ENCODE measurements around the gene C5orf46. TPM values are rescaled to one million over a fixed set of nuclear protein-coding genes. Genes with fewer than 3 reads are reported as not detected.

Gene C5orf46
- not detected for total RNA-seq
- polyA plus RNA-seq = not detected

DNA sequence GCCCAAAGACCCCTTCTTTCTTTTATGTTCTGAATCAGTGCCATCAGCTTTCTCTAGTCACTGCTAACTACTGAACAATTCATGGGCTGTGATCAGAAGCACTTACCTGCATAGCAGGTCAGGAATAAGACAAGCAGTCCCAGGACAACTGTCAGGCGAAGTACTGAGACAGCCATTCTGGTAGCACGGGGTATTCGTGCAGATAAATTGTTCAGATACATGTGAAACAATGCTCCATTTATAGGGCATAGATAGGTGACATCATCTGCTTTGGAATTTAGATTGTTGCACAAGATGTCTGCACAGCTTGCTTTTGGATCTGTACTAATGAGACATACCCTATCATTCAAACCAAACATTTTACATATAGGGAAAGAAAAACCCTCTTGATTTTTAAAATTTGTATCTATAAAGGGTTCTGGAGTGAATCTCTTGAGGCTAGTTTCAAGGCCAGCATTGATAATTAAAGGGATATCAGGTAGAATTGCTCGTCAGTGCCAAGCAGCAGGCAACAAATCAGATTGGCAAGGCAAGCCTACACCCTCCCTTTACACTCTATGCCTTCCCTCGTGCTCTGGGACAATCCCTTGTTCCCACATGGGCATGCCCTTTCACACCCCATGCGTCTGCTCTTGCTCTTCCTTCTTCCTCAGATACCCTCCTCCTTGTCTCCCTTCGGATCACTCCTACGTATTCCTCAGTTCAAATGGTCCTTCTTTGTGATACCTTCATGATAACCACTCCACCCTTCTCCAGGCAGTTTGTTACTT, at the start of gene C5orf46:
Gene C5orf46, minus strand, starts transcription at position 213 of the 770 bp plus-strand sequence. Its CDS starts 37 bp downstream, at position 176.
- DNase-seq (ENCODE audit: low spot score) = no peak
- Histone ChIP-seq H3K27me3 (ENCODE audit: control insufficient read depth in 4 of 4, insufficient read depth in 4 of 4, low read length in 3 of 4) (no peaks in the 10 kb centered on the region), H3K4me1 (ENCODE audit: control insufficient read depth in 4 of 4, insufficient read depth in 4 of 4, low read length in 3 of 4) (peaks cover 0 to 1% (median 0%) of the 10 kb centered on the region in 4 donors), H3K9me3 (ENCODE audit: control insufficient read depth in 4 of 4, low read length in 3 of 4) (no peaks in the 10 kb centered on the region), H3K36me3 (ENCODE audit: control insufficient read depth in 4 of 4, insufficient read depth in 3 of 4, low read depth in 1 of 4, low read length in 3 of 4) (no peaks in the 10 kb centered on the region), H3K4me3 (ENCODE audit: low read depth in 1 of 3, low read length in 3 of 3) (no peak within 1 kb of the TSS), H3K27ac (ENCODE audit: low read depth in 1 of 2, low read length in 2 of 2) (no peak within 1 kb of the TSS), H3K9ac (ENCODE audit: low read depth in 1 of 2, low read length in 2 of 2) (no peak within 1 kb of the TSS)
- TF ChIP-seq EGR1 (IDR thresholded peaks at IDR 0.05; ENCODE audit: low read depth in 2 of 2) (no peak), HNF4G (IDR thresholded peaks at IDR 0.05) (no peak), ZBTB33 (IDR thresholded peaks at IDR 0.05) (no peak), FOXA1 (IDR thresholded peaks at IDR 0.05) (no peak), HNF4A (conservative IDR thresholded peaks at IDR 0.05) (no peak), NR2F2 (IDR thresholded peaks at IDR 0.05) (no peak), TAF1 (conservative IDR thresholded peaks at IDR 0.05) (no peak), FOXA2 (IDR thresholded peaks at IDR 0.05) (no peak), YY1 (IDR thresholded peaks at IDR 0.05) (no peak), GABPA (IDR thresholded peaks at IDR 0.05 in 1 of 2, conservative IDR thresholded peaks at IDR 0.05 in 1 of 2) (no peak), RAD21 (IDR thresholded peaks at IDR 0.05) (no peak), JUND (IDR thresholded peaks at IDR 0.05) (no peak), SP1 (IDR thresholded peaks at IDR 0.05) (no peak), RXRA (IDR thresholded peaks at IDR 0.05) (no peak)
- TF ChIP-seq, protein P1, sequence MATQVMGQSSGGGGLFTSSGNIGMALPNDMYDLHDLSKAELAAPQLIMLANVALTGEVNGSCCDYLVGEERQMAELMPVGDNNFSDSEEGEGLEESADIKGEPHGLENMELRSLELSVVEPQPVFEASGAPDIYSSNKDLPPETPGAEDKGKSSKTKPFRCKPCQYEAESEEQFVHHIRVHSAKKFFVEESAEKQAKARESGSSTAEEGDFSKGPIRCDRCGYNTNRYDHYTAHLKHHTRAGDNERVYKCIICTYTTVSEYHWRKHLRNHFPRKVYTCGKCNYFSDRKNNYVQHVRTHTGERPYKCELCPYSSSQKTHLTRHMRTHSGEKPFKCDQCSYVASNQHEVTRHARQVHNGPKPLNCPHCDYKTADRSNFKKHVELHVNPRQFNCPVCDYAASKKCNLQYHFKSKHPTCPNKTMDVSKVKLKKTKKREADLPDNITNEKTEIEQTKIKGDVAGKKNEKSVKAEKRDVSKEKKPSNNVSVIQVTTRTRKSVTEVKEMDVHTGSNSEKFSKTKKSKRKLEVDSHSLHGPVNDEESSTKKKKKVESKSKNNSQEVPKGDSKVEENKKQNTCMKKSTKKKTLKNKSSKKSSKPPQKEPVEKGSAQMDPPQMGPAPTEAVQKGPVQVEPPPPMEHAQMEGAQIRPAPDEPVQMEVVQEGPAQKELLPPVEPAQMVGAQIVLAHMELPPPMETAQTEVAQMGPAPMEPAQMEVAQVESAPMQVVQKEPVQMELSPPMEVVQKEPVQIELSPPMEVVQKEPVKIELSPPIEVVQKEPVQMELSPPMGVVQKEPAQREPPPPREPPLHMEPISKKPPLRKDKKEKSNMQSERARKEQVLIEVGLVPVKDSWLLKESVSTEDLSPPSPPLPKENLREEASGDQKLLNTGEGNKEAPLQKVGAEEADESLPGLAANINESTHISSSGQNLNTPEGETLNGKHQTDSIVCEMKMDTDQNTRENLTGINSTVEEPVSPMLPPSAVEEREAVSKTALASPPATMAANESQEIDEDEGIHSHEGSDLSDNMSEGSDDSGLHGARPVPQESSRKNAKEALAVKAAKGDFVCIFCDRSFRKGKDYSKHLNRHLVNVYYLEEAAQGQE (IDR thresholded peaks at IDR 0.05) = no peak
- TF ChIP-seq, protein P2, sequence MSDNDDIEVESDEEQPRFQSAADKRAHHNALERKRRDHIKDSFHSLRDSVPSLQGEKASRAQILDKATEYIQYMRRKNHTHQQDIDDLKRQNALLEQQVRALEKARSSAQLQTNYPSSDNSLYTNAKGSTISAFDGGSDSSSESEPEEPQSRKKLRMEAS (IDR thresholded peaks at IDR 0.05) = no peak
- TF ChIP-seq, protein P3, sequence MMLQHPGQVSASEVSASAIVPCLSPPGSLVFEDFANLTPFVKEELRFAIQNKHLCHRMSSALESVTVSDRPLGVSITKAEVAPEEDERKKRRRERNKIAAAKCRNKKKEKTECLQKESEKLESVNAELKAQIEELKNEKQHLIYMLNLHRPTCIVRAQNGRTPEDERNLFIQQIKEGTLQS (IDR thresholded peaks at IDR 0.05) = no peak
- TF ChIP-seq, protein P4, sequence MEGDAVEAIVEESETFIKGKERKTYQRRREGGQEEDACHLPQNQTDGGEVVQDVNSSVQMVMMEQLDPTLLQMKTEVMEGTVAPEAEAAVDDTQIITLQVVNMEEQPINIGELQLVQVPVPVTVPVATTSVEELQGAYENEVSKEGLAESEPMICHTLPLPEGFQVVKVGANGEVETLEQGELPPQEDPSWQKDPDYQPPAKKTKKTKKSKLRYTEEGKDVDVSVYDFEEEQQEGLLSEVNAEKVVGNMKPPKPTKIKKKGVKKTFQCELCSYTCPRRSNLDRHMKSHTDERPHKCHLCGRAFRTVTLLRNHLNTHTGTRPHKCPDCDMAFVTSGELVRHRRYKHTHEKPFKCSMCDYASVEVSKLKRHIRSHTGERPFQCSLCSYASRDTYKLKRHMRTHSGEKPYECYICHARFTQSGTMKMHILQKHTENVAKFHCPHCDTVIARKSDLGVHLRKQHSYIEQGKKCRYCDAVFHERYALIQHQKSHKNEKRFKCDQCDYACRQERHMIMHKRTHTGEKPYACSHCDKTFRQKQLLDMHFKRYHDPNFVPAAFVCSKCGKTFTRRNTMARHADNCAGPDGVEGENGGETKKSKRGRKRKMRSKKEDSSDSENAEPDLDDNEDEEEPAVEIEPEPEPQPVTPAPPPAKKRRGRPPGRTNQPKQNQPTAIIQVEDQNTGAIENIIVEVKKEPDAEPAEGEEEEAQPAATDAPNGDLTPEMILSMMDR (IDR thresholded peaks at IDR 0.05; ENCODE audit: low read depth, low read length, missing input control) = no peak
- 86% methylated on average over 8 of the region's 8 CpGs for WGBS

Measured in liver (tissue), 9 donors.